Ascending aorta (tissue), 2 donors: ENCODE measurements around the gene PSMB3. TPM values are rescaled to one million over a fixed set of nuclear protein-coding genes. Genes with fewer than 3 reads are reported as not detected.
"Not testable (repeated sequence)": the region's sequence is repeated elsewhere in the genome, so short reads cannot be mapped to it uniquely, and the experiment has no call there.

ENCODE experiments used
- DNase-seq, 2 donors: peaks; one replicate each; pipeline ENCODE4 v3.0.0-alpha.2; 2019; ENCODE audit warnings: low spot score in 2 of 2
- H3K27ac ChIP-seq, 2 donors: fragments of 200-600 bp; sonication (generic); one replicate each; pipeline ENCODE4 v1.5.1; 2016 to 2017; ENCODE audit warnings: mild to moderate bottlenecking in 1 of 2
- H3K27me3 ChIP-seq: fragments of 200-600 bp; sonication (generic); one replicate; pipeline ENCODE4 v1.5.1; 2017
- H3K36me3 ChIP-seq, 2 donors: fragments of 200-600 bp; sonication (generic); one replicate each; pipeline ENCODE4 v1.5.1; 2016
- H3K4me1 ChIP-seq, 2 donors: fragments of 200-600 bp; sonication (generic); one replicate each; pipeline ENCODE4 v1.5.1; 2016 to 2017; ENCODE audit warnings: mild to moderate bottlenecking in 1 of 2
- H3K4me3 ChIP-seq, 2 donors: fragments of 200-600 bp; sonication (generic); one replicate each; pipeline ENCODE4 v1.5.1; 2016 to 2017; ENCODE audit warnings: mild to moderate bottlenecking in 1 of 2
- H3K9me3 ChIP-seq, 2 donors: fragments of 200-600 bp; sonication (generic); one replicate each; pipeline ENCODE4 v1.5.1; 2016
- intact Hi-C: fragments of 100-400 bp; cut with DNase I; formaldehyde crosslinking; loops from one replicate; pipeline ENCODE4 v1.15.1; 2023
- total RNA-seq: library from RNA; depleted of rRNA; stranded (reverse); fragments of >200 nt; gene quantifications from one replicate; pipeline ENCODE4 v1.1.0, GENCODE V29; 2016
- TF ChIP-seq, protein P1 (sequence below), 3 experiments: fragments of 200-600 bp in 2 of 3; fragments of 450-650 bp in 1 of 3; sonication (generic) in 2 of 3; IDR thresholded peaks; one replicate each; pipeline ENCODE4 v1.5.1; 2016 to 2019; ENCODE audit warnings: antibody characterized with exemption in 3 of 3, mild to moderate bottlenecking in 1 of 3, moderate library complexity in 1 of 3

PSMB3 gene
- total RNA-seq, 1 donor from 2014 or later = 189 TPM

DNA sequence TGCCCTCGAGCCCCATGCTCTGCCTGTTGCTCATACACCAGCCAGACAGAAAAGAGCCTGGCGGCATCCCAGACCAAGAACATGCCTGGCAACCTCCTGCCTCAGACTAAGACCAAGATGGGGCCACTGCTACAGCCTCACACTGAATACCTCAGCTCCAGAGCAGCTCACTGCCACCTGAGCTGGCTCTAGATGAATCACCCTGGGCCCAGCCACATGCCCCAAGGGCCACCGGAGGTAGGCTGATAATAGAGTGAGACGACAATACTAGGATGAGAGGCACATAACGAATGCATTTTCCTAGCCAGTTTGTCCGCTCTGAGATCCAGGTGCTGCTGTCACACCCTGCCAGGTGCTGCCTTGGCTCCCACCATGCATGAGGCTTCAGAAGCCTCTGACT is 33.8 kb downstream of the PSMB3 start:
- DNase-seq = no peak
- Histone ChIP-seq H3K4me3 (no peak overlapping the region), H3K27ac (no peak overlapping the region), H3K27me3 (no peaks in the 10 kb centered on the region), H3K4me1 (peaks cover 0 to 12% of the 10 kb centered on the region in 2 donors), H3K36me3 (peaks cover 51 to 54% of the 10 kb centered on the region in 2 donors), H3K9me3 (no peaks in the 10 kb centered on the region)
- TF ChIP-seq, protein P1, sequence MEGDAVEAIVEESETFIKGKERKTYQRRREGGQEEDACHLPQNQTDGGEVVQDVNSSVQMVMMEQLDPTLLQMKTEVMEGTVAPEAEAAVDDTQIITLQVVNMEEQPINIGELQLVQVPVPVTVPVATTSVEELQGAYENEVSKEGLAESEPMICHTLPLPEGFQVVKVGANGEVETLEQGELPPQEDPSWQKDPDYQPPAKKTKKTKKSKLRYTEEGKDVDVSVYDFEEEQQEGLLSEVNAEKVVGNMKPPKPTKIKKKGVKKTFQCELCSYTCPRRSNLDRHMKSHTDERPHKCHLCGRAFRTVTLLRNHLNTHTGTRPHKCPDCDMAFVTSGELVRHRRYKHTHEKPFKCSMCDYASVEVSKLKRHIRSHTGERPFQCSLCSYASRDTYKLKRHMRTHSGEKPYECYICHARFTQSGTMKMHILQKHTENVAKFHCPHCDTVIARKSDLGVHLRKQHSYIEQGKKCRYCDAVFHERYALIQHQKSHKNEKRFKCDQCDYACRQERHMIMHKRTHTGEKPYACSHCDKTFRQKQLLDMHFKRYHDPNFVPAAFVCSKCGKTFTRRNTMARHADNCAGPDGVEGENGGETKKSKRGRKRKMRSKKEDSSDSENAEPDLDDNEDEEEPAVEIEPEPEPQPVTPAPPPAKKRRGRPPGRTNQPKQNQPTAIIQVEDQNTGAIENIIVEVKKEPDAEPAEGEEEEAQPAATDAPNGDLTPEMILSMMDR (IDR thresholded peaks at IDR 0.05) = no peak
- intact Hi-C loops = no loop called here

DNA sequence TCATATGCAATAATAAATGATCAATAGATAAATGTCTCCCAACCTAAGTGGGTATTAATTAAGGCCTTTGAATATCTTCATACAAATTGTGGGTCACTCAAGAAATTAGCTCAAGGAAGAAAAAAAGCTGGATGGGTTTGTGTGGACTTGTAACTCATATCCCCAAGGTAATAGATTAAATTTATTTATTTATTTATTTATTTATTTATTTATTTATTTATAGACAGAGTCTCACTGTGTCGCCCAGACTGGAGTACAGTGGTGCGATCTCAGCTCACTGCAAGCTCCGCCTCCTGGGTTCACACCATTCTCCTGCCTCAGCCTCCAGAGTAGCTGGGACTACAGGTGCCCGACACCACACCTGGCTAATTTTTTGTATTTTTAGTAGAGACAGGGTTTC is 35.5 kb downstream of the PSMB3 start:
- H3K4me3 ChIP-seq, intact Hi-C loops, DNase-seq, H3K9me3 ChIP-seq, H3K27ac ChIP-seq, H3K27me3 ChIP-seq: not testable (repeated sequence)
- Histone ChIP-seq H3K36me3 (peaks cover 43% of the 10 kb centered on the region in 2 donors), H3K4me1 (peaks cover 0 to 12% of the 10 kb centered on the region in 2 donors)

- Histone ChIP-seq H3K27ac (no peak overlapping the region), H3K9me3 (no peaks in the 10 kb centered on the region), H3K36me3 (peaks cover 32 to 38% of the 10 kb centered on the region in 2 donors), H3K4me1 (peaks cover 0 to 12% of the 10 kb centered on the region in 2 donors), H3K27me3 (no peaks in the 10 kb centered on the region), H3K4me3 (no peak overlapping the region)
- TF ChIP-seq, protein P1 (IDR thresholded peaks at IDR 0.05) = no peak
- intact Hi-C loops = no loop called here
- DNase-seq = no peak
Measured at GRCh38 chr17:38789185-38789584, 36.6 kb downstream of the PSMB3 start.

DNA sequence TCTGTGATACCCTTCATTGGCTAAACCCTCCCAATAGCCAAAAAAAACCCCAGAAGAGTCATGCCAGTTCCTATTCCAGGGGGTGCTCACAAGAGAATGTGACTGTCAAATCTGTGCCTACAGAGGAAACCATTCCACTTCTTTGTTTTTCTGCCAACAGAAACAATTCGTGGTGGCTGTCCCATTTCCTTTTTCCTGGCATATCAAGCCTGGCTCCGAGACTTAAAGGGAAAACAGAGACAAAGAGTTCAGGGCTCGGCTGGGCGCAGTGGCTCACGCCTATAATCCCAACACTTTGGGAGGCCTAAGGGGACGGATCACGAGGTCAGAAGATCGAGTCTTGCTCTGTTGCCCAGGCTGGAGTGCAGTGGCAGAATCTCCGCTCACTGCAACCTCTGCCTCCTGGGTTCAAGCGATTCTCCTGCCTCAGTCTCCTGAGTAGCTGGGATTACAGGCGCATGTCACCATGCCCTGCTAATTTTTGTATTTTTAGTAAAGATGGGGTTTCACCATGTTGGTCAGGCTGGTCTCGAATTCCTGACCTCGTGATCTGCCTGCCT is 37.7 kb downstream of the PSMB3 start:
- intact Hi-C loops, H3K9me3 ChIP-seq, H3K4me3 ChIP-seq, H3K27me3 ChIP-seq, DNase-seq, H3K27ac ChIP-seq: not testable (repeated sequence)
- Histone ChIP-seq H3K4me1 (peaks cover 0 to 12% of the 10 kb centered on the region in 2 donors), H3K36me3 (peaks cover 22 to 28% of the 10 kb centered on the region in 2 donors)

- Histone ChIP-seq H3K36me3 (peaks cover 14 to 22% of the 10 kb centered on the region in 2 donors), H3K9me3 (no peaks in the 10 kb centered on the region), H3K4me3 (no peak overlapping the region), H3K4me1 (peaks cover 0 to 15% of the 10 kb centered on the region in 2 donors), H3K27ac (no peak overlapping the region), H3K27me3 (no peaks in the 10 kb centered on the region)
- TF ChIP-seq, protein P1 (IDR thresholded peaks at IDR 0.05) = no peak
- no peak for DNase-seq
- intact Hi-C loops = no loop called here
Measured at GRCh38 chr17:38791162-38791561, 38.6 kb downstream of the PSMB3 start.

DNA sequence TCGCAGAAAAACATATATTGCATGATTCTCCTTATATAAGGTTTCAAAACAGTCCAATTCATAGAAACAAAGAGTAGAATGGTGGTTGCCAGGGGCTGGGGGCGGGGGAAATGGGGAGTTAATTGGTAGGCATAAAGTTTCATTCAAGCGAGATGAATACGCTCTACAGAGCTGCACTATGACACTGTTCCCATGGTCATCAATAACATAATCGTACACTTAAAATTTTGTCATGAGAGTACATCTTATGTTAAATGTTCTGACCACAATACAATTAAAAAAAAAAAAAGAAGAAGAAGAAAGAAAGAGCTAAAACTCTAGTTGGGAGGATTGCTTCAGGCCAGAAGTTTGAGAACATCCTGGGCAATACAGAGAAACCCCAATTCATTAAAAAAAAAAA is 41.7 kb downstream of the PSMB3 start:
- peaks cover 5 to 16% of the 10 kb centered on the region in 2 donors for H3K36me3 ChIP-seq
- intact Hi-C loops = no loop called here
- no peak overlapping the region for H3K27ac ChIP-seq
- H3K4me3 ChIP-seq = no peak overlapping the region
- peaks cover 7 to 37% of the 10 kb centered on the region in 2 donors for H3K4me1 ChIP-seq
- no peak for DNase-seq
- TF ChIP-seq, protein P1 (IDR thresholded peaks at IDR 0.05) = no peak
- no peaks in the 10 kb centered on the region for H3K9me3 ChIP-seq
- no peaks in the 10 kb centered on the region for H3K27me3 ChIP-seq
